Ishikawa (cell line): ENCODE results near the gene HSPA1L.

Source experiments
- TCF12 ChIP-seq: IDR thresholded peaks from 2 replicates; pipeline ENCODE4 v1.6.1; 2012; ENCODE audit warnings: low read depth
- TF ChIP-seq, protein P1 (sequence below): IDR thresholded peaks from 2 replicates; pipeline ENCODE4 v1.6.1; 2012; ENCODE audit warnings: low read depth, mild to moderate bottlenecking

DNA sequence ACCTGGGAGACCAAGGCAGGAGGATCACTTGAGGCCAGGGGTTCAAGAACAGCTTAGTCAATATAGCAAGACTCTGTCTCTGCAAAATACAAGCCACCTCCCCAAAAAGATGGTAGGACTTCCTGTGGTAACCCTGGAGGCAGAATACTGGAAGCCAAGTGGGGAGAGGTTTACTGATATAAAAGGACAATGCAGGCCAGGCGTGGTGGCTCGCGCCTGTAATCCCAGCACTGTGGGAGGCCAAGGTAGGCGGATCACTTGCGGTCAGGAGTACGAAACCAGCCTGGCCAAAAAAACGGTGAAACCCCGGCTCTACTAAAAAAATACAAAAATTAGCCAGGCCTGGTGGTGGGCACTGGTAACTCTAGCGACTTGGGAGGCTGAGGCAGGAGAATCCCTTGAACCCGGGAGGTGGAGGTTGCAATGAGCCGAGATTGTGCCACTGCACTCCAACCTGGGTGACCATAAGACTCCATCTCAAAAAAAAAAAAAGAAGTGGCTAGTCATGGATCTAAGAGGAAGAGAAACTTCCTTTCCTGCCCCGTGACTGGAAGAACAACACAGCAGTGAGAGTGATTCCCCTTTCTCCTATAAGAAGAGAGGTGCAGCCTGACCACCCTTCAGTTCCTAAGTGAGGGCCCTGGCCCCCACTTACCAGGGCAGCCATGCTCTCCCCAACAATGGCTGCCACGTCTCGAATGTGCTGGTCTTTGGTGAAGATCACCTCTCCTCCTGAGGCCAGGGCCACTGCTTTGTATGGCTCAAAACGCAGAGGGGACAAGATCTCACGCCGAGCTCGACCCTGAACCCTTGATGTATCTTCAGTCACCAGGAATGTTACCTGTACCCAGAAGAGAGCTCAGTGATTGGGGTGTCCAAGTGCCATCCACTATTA, 46.5 kb downstream of the HSPA1L start:
- no peak for TF ChIP-seq TCF12
- TF ChIP-seq, protein P1, sequence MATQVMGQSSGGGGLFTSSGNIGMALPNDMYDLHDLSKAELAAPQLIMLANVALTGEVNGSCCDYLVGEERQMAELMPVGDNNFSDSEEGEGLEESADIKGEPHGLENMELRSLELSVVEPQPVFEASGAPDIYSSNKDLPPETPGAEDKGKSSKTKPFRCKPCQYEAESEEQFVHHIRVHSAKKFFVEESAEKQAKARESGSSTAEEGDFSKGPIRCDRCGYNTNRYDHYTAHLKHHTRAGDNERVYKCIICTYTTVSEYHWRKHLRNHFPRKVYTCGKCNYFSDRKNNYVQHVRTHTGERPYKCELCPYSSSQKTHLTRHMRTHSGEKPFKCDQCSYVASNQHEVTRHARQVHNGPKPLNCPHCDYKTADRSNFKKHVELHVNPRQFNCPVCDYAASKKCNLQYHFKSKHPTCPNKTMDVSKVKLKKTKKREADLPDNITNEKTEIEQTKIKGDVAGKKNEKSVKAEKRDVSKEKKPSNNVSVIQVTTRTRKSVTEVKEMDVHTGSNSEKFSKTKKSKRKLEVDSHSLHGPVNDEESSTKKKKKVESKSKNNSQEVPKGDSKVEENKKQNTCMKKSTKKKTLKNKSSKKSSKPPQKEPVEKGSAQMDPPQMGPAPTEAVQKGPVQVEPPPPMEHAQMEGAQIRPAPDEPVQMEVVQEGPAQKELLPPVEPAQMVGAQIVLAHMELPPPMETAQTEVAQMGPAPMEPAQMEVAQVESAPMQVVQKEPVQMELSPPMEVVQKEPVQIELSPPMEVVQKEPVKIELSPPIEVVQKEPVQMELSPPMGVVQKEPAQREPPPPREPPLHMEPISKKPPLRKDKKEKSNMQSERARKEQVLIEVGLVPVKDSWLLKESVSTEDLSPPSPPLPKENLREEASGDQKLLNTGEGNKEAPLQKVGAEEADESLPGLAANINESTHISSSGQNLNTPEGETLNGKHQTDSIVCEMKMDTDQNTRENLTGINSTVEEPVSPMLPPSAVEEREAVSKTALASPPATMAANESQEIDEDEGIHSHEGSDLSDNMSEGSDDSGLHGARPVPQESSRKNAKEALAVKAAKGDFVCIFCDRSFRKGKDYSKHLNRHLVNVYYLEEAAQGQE, result no peak
